GM23338 (cell line): ENCODE measurements around the gene ECE2.

Experiments
- CREB1 ChIP-seq: fragments of 250-450 bp; sonication (Bioruptor Pico); IDR thresholded peaks from 2 replicates; pipeline ENCODE4 v1.5.0; 2020; ENCODE audit warnings: low read depth, mild to moderate bottlenecking, moderate library complexity
- EZH2 ChIP-seq: fragments of 200-600 bp; sonication (generic); IDR thresholded peaks from one replicate; pipeline ENCODE4 v1.8.0; 2017; ENCODE audit warnings: antibody characterized with exemption, mild to moderate bottlenecking, low read depth; ENCODE audit not compliant: unreplicated experiment
- REST ChIP-seq: IDR thresholded peaks from one replicate; pipeline ENCODE4 v1.6.1; 2018; ENCODE audit warnings: antibody characterized with exemption; ENCODE audit not compliant: unreplicated experiment
- ZNF331 ChIP-seq: fragments of 250-450 bp; sonication (Bioruptor Pico); IDR thresholded peaks from 2 replicates; pipeline ENCODE4 v1.5.0; 2020; ENCODE audit warnings: low read depth, mild to moderate bottlenecking, moderate library complexity
- TF ChIP-seq, protein P1 (sequence below), 2 experiments: fragments of 200-600 bp in 1 of 2; sonication (generic) in 1 of 2; conservative IDR thresholded peaks; 2 replicates each; pipeline versions ENCODE4 v1.5.1 to v1.6.1; 2016 to 2017; ENCODE audit warnings: antibody characterized with exemption in 2 of 2, low read depth in 2 of 2, mild to moderate bottlenecking in 2 of 2, moderate library complexity in 1 of 2

GRCh38 chr3:184255291-184256039, 20.4 kb upstream of the ECE2 start:
- TF ChIP-seq, protein P1, sequence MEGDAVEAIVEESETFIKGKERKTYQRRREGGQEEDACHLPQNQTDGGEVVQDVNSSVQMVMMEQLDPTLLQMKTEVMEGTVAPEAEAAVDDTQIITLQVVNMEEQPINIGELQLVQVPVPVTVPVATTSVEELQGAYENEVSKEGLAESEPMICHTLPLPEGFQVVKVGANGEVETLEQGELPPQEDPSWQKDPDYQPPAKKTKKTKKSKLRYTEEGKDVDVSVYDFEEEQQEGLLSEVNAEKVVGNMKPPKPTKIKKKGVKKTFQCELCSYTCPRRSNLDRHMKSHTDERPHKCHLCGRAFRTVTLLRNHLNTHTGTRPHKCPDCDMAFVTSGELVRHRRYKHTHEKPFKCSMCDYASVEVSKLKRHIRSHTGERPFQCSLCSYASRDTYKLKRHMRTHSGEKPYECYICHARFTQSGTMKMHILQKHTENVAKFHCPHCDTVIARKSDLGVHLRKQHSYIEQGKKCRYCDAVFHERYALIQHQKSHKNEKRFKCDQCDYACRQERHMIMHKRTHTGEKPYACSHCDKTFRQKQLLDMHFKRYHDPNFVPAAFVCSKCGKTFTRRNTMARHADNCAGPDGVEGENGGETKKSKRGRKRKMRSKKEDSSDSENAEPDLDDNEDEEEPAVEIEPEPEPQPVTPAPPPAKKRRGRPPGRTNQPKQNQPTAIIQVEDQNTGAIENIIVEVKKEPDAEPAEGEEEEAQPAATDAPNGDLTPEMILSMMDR (conservative IDR thresholded peaks at IDR 0.05; ENCODE audit: low read depth in 2 of 2): no peak
- no peak for TF ChIP-seq CREB1 (CRISPR knock-in tag)
- no peak for TF ChIP-seq REST
- no peak for TF ChIP-seq EZH2
- no peak for TF ChIP-seq ZNF331 (CRISPR knock-in tag)
